GM18861 (cell line): ENCODE data around the gene MSH3.
A peak's percentile ranks its signal among the peaks of the same experiment; 100 is the strongest.
"Not testable (repeated sequence)": the region's sequence is repeated elsewhere in the genome, so short reads cannot be mapped to it uniquely, and the experiment has no call there.

Source experiments
- ATAC-seq: cut with Tn5 transposase; IDR thresholded peaks from one replicate; pipeline ENCODE4 v1.9.1; 2021; ENCODE audit not compliant: unreplicated experiment

Gene MSH3

GRCh38 chr5:80789319-80790016 is 135.0 kb downstream of the MSH3 start:
- not testable (repeated sequence) for ATAC-seq

GRCh38 chr5:80790698-80791097 is 136.2 kb downstream of the MSH3 start:
- no peak for ATAC-seq

GRCh38 chr5:80793354-80793753 is 138.9 kb downstream of the MSH3 start:
- ATAC-seq: no peak

- no peak for ATAC-seq
Measured at GRCh38 chr5:80796846-80797245, 142.4 kb downstream of the MSH3 start.

GRCh38 chr5:80797428-80798024 is 143.1 kb downstream of the MSH3 start:
- ATAC-seq: no peak

- no peak for ATAC-seq
Measured at GRCh38 chr5:80798166-80798565, 143.7 kb downstream of the MSH3 start.

GRCh38 chr5:80798633-80799032 is 144.2 kb downstream of the MSH3 start:
- no peak for ATAC-seq

- ATAC-seq: no peak
Measured at GRCh38 chr5:80799041-80799440, 144.6 kb downstream of the MSH3 start.

- no peak for ATAC-seq
Measured at GRCh38 chr5:80799573-80799972, 145.1 kb downstream of the MSH3 start.

GRCh38 chr5:80804332-80804731 is 149.9 kb downstream of the MSH3 start:
- no peak for ATAC-seq

- ATAC-seq: no peak
Measured at GRCh38 chr5:80805038-80805437, 150.6 kb downstream of the MSH3 start.

GRCh38 chr5:80806929-80807328 is 152.5 kb downstream of the MSH3 start:
- ATAC-seq: no peak

GRCh38 chr5:80809451-80809850 is 155.0 kb downstream of the MSH3 start:
- ATAC-seq: no peak

GRCh38 chr5:80810425-80810824 is 156.0 kb downstream of the MSH3 start:
- ATAC-seq: no peak

GRCh38 chr5:80816590-80816989 is 162.1 kb downstream of the MSH3 start:
- ATAC-seq: no peak

GRCh38 chr5:80820685-80821084 is 166.2 kb downstream of the MSH3 start:
- ATAC-seq: no peak

- ATAC-seq: no peak
Measured at GRCh38 chr5:80822640-80823039, 168.2 kb downstream of the MSH3 start.

- not testable (repeated sequence) for ATAC-seq
Measured at GRCh38 chr5:80824159-80824558, 169.7 kb downstream of the MSH3 start.

GRCh38 chr5:80825786-80826460 is 171.5 kb downstream of the MSH3 start:
- ATAC-seq: no peak

GRCh38 chr5:80834710-80835109 is 180.3 kb downstream of the MSH3 start:
- ATAC-seq: no peak

- no peak for ATAC-seq
Measured at GRCh38 chr5:80835128-80835527, 180.7 kb downstream of the MSH3 start.

GRCh38 chr5:80837679-80838078 is 183.2 kb downstream of the MSH3 start:
- ATAC-seq: peak; percentile 88
